Spinal cord (tissue), 10 donors: ENCODE data around the gene FYN. TPM values are rescaled to one million over a fixed set of nuclear protein-coding genes. Genes with fewer than 3 reads are reported as not detected.
A peak's percentile ranks its signal among the peaks of the same experiment; 100 is the strongest.

Source experiments
- DNase-seq, 6 donors: peaks; one replicate each; pipeline versions ENCODE4 v3.0.0 to v3.0.0-alpha.2; 2013 to 2015; ENCODE audit warnings: low spot score in 6 of 6, low read depth in 4 of 6
- H3K27ac ChIP-seq: one replicate; pipeline ENCODE4 v1.5.1; 2013; ENCODE audit warnings: low read depth, low read length, control low read depth
- H3K27me3 ChIP-seq: one replicate; pipeline ENCODE4 v1.6.1; 2013; ENCODE audit warnings: low read length; ENCODE audit not compliant: control insufficient read depth, insufficient read depth
- H3K36me3 ChIP-seq: one replicate; pipeline ENCODE4 v1.6.1; 2013; ENCODE audit warnings: low read length; ENCODE audit not compliant: control insufficient read depth, insufficient read depth
- H3K4me1 ChIP-seq: one replicate; pipeline ENCODE4 v1.6.1; 2013; ENCODE audit warnings: low read length; ENCODE audit not compliant: control insufficient read depth, insufficient read depth
- H3K4me3 ChIP-seq: one replicate; pipeline ENCODE4 v1.5.1; 2013; ENCODE audit warnings: low read depth, low read length, control low read depth
- H3K9me3 ChIP-seq: one replicate; pipeline ENCODE4 v1.6.1; 2013; ENCODE audit warnings: low read length; ENCODE audit not compliant: control insufficient read depth, insufficient read depth
- WGBS: methylation state at CpG from one replicate; pipeline ENCODE4 v1.1.5; 2013; ENCODE audit warnings: missing lambda C conversion rate; ENCODE audit not compliant: insufficient coverage; 5-methylcytosine and 5-hydroxymethylcytosine counted together
- polyA plus RNA-seq, 2 donors: library from polyadenylated mRNA; unstranded; fragments of 120-200 nt; gene quantifications; one replicate each; pipeline ENCODE4 v1.2.1, GENCODE V29; 2013; ENCODE audit not compliant: insufficient read length in 2 of 2
- total RNA-seq, 2 donors: library from RNA; depleted of rRNA in 1 of 2; stranded (reverse); fragments of 120-200 nt in 1 of 2; fragments of >200 nt in 1 of 2; gene quantifications; one replicate each; pipeline versions ENCODE4 v1.2.3 to v1.2.4, GENCODE V29; 2013 to 2014
- donor health status: healthy.

FYN gene
- total and polyA plus RNA-seq, 4 donors: 273 to 730 (median 476) TPM

DNA sequence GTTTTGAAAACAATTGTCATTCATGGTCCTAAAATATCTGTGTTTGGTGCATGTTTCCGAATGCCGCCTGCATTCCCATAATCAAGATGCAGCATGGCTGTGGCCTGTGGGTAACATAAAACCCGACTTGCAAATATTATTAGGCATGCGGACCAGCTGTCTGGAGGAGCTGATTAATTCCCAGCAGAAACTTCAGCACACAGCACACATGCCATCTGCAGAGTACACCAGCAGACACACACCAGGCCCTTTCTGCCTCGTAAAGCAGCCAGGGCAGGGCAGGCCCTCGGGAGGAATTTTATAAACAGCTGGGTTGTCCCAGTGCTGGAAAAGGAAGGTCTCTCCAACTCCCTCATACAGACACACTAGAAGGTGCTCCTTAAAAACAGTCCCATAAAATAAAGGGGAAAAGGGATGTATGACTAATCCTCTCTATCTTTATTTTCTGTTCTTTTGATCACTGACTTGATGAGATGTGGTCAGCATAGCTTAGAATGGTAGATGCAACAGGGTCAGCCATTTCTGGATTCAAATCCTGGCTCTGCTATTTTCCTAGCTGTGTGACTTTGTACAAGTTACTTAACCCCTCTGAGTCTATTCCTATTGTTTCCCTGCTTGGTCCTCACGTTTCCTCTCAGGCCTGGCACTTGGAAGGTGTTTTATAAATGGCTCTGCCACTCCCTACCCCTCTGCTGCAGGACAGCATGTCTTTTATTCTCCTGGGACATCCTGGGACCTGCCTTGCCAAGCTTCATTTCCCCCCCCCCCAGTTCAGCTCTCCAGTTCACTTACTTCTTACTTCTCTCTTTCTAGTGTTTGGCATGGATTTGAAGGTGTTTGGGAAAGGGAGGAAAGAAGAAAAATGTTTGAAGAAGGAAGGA is 181.7 kb downstream of the FYN start:
- WGBS: 52% methylated on average over 5 of the region's 7 CpGs
- H3K4me3 ChIP-seq: no peak overlapping the region
- H3K9me3 ChIP-seq: no peaks in the 10 kb centered on the region
- H3K27ac ChIP-seq: no peak overlapping the region
- peaks cover 35% of the 10 kb centered on the region for H3K4me1 ChIP-seq
- H3K27me3 ChIP-seq: no peaks in the 10 kb centered on the region
- H3K36me3 ChIP-seq: peaks cover 36% of the 10 kb centered on the region
- peak in 2 of 6 donors; percentile 50 to 91 for DNase-seq

DNA sequence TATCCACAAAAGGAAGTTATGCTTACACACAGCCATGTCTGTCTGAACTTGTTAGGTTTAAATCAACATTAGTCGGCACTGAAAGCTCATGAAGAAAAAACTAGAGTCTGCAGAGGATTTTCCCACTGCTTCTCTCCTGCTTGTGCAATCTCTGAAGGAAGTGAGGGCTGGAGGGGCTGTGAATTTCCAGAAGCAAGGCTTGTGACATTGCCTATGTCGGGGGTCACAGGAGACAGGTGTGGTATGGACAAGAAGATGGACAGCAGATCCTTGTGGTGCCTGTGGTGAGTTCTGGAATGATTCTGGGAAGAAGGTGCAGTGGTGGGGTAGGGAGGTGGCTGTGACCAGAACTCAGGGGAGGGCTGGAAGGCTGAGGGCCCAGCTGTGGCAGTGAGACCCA is 183.3 kb downstream of the FYN start:
- 80% methylated on average over 2 of the region's 2 CpGs for WGBS
- H3K27ac ChIP-seq: no peak overlapping the region
- H3K27me3 ChIP-seq: no peaks in the 10 kb centered on the region
- H3K4me3 ChIP-seq: no peak overlapping the region
- H3K9me3 ChIP-seq: no peaks in the 10 kb centered on the region
- peaks cover 50% of the 10 kb centered on the region for H3K4me1 ChIP-seq
- DNase-seq: no peak
- peaks cover 41% of the 10 kb centered on the region for H3K36me3 ChIP-seq

DNA sequence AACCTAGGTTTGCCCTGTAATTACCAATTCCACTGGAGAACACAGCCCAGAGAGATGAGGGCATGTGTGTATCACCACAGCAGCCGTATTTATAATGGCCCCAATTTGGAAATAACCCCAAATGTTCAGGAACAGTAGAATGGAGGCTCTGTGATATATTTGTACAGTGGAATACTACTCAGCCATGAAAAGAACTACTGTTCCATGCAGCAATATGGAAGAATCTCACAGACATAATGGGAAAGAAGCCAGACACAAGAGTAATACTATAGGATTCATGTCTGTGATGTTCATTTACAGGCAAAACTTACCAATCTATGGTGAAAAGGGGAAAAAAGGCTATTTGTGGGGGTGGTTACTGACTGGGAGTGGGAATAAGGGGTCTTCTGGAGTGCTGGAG is 183.8 kb downstream of the FYN start:
- no peaks in the 10 kb centered on the region for H3K9me3 ChIP-seq
- no peaks in the 10 kb centered on the region for H3K27me3 ChIP-seq
- peaks cover 51% of the 10 kb centered on the region for H3K4me1 ChIP-seq
- WGBS: no CpG with 5 or more reads among the region's 1 CpG
- peaks cover 42% of the 10 kb centered on the region for H3K36me3 ChIP-seq
- no peak overlapping the region for H3K4me3 ChIP-seq
- DNase-seq: no peak
- no peak overlapping the region for H3K27ac ChIP-seq

DNA sequence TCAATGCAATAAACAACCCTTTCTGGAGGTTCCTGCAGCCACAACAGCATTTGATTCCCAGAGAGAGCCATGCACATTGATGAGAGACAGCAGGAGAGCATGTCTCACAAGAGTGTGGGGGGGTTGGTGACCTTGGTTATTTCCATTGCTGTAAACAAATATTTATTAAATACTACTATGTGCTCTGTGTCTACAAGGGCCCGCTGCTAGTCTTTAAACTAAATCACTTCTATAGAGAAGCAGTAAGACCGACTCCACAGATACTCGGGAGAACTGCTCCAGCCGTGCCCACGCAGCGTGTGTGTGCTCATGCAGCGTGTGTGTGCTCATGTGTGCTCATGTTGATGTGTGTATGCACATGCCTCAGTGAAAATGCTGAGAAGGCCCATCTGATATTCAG is 184.9 kb downstream of the FYN start:
- Histone ChIP-seq H3K27me3 (no peaks in the 10 kb centered on the region), H3K36me3 (peaks cover 37% of the 10 kb centered on the region), H3K9me3 (no peaks in the 10 kb centered on the region), H3K4me1 (peaks cover 46% of the 10 kb centered on the region), H3K4me3 (no peak overlapping the region), H3K27ac (peak overlapping the region; percentile 20)
- WGBS: no CpG with 5 or more reads among the region's 7 CpGs
- peak in 2 of 6 donors; percentile 26 to 77 for DNase-seq

DNA sequence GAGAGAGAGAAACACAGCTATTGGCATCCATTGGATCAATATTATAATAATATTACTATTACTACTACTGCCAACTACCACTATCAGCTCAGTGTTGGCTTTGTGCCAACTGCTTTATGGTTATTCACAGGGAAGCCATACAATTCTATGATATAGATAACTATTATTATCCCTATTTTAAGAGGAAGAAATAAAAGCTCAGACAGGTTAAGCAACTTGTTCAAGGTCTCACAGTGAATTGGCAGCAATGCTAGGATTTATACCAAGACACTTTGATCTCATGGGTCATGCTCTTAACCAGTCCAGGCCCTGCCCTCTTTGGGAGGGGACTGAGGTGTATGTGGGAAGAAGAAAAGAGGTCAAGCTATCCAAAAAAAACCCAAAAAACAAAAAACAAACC is 185.6 kb downstream of the FYN start:
- Histone ChIP-seq H3K27ac (peak overlapping the region; percentile 12), H3K36me3 (peaks cover 37% of the 10 kb centered on the region), H3K27me3 (no peaks in the 10 kb centered on the region), H3K4me3 (no peak overlapping the region), H3K9me3 (no peaks in the 10 kb centered on the region), H3K4me1 (peaks cover 47% of the 10 kb centered on the region)
- DNase-seq: peak in 2 of 6 donors; percentile 40 to 69

DNA sequence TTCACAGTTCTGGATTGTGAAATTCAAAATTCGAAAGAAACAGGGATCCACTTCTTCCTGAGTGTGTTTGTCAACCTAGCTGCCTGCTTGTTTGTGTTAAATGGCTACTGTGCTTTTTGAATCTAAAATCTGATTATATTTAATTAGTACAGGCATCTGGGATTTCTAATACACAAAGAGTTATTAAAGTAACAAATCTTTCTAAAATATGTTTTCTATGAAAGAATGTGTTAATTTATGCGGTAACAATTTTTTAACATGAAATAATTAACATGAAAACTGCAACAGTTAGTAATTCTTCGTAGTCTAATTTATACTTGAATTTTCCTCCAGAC is 186.4 kb downstream of the FYN start:
- DNase-seq: peak in 1 of 6 donors; percentile 77
- WGBS: 0% methylated on average over 1 of the region's 3 CpGs
- Histone ChIP-seq H3K4me1 (peaks cover 40% of the 10 kb centered on the region), H3K27ac (peak overlapping the region; percentile 87), H3K27me3 (no peaks in the 10 kb centered on the region), H3K36me3 (peaks cover 30% of the 10 kb centered on the region), H3K9me3 (no peaks in the 10 kb centered on the region), H3K4me3 (no peak overlapping the region)

DNA sequence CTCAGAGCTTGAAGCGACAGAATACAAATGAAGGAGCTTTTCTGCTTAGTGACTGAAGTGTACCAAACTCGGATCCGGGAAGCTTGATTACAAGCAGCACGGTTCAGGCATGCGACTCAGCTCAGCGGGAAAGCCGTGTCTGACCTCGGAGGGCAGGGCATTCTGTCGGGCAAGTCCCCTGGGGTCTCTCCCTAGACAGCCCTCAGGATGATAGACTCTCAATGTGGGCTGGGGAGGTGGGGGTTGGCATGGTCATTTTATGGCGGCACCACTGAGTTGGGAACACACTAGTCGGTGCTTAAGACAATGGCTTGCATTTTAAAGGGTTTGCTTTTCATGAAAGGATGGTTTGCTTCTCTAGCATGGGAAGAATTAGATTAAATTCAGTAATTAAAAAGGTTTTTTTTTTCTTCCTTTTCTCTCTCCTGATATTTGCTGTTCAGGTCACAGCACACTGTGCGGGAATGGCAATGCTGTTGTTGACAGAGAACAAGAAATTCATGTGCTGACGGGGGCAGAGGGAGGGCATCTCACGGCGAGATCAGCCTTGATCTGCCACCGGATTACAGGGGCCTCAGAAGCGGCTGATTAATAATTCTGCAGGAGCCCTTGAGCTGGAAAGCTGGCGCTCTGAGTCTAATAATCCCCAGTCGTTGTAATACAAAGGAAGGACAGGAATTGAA is 186.9 kb downstream of the FYN start:
- H3K4me1 ChIP-seq: peaks cover 40% of the 10 kb centered on the region
- H3K4me3 ChIP-seq: peak overlapping the region; percentile 14
- peak in 2 of 6 donors; percentile 87 to 93 for DNase-seq

DNA sequence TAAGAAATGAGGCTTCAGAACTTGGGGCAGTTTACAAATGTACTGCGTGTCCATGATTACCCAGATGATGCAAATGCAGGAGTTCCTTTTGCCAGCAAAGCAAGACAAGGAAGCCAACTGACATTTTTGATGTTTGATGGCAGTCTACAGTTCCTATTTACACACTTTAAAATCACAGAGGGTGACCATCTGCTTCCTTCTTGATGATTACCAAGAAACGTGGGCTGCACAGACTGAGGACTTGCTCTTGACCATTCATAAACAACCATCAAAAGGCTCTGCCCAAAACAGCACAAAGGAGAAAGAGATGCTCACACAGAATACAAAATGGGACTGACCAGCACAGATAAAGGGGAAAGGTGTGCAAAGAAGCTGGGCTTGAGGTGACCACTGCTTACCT is 187.7 kb downstream of the FYN start:
- Histone ChIP-seq H3K36me3 (peaks cover 25% of the 10 kb centered on the region), H3K27me3 (no peaks in the 10 kb centered on the region), H3K9me3 (no peaks in the 10 kb centered on the region), H3K4me3 (no peak overlapping the region), H3K27ac (peak overlapping the region; percentile 87), H3K4me1 (peaks cover 39% of the 10 kb centered on the region)
- WGBS: no CpG with 5 or more reads among the region's 2 CpGs
- peak in 2 of 6 donors; percentile 62 to 74 for DNase-seq

More for the DNA sequence above, 186.9 kb downstream of the FYN start:
- Histone ChIP-seq H3K27me3 (no peaks in the 10 kb centered on the region), H3K36me3 (peaks cover 29% of the 10 kb centered on the region), H3K27ac (peak overlapping the region; percentile 87), H3K9me3 (no peaks in the 10 kb centered on the region)
- 2% methylated on average over 18 of the region's 19 CpGs for WGBS

DNA sequence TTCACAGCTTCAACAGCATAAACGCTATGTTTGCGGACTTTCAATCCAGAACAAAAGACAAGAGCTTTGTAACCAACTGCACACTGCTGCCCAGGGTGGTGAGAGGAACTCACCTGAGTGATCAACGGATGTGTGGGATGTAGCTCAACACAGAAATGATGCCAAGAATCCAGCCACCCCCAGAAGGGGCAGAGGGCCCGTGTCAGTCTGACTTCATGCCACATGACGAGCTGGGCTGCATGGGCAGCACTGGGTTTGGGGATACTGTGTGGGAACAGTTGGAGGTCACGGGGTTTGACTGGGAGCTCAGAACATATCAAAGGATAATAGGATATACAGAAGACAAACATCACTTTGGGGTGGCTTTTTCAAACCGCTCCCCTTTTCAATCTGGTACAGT is 188.2 kb downstream of the FYN start:
- peaks cover 23% of the 10 kb centered on the region for H3K36me3 ChIP-seq
- WGBS: 75% methylated on average over 6 of the region's 7 CpGs
- H3K27me3 ChIP-seq: no peaks in the 10 kb centered on the region
- H3K4me3 ChIP-seq: no peak overlapping the region
- peaks cover 43% of the 10 kb centered on the region for H3K4me1 ChIP-seq
- H3K27ac ChIP-seq: peak overlapping the region; percentile 87
- DNase-seq: no peak
- no peaks in the 10 kb centered on the region for H3K9me3 ChIP-seq
